Bronchial epithelial cell (primary cell): ENCODE data around the gene YY1. TPM values are rescaled to one million over a fixed set of nuclear protein-coding genes. Genes with fewer than 3 reads are reported as not detected.

Experiments used
- DNase-seq: peaks from one replicate; pipeline ENCODE4 v3.0.0-alpha.2; 2010; ENCODE audit warnings: low read depth
- FAIRE-seq: peaks from 2 replicates; lab custom pipeline; 2011; peaks lifted over from hg19 to GRCh38; lab: Jason Lieb, UNC
- H3K27me3 ChIP-seq: 2 replicates; pipeline ENCODE4 v1.5.1; 2011; ENCODE audit warnings: low read length; ENCODE audit not compliant: control insufficient read depth, insufficient read depth
- H3K36me3 ChIP-seq: 2 replicates; pipeline ENCODE4 v1.5.1; 2011; ENCODE audit warnings: low read length; ENCODE audit not compliant: control insufficient read depth, insufficient read depth
- H3K4me3 ChIP-seq: 2 replicates; pipeline ENCODE4 v1.5.1; 2011; ENCODE audit warnings: mild to moderate bottlenecking, low read depth, low read length, control low read depth
- CTCF ChIP-seq: IDR thresholded peaks from 2 replicates; pipeline ENCODE4 v1.5.1; 2011; ENCODE audit warnings: mild to moderate bottlenecking, moderate library complexity, low read length, control low read depth, inconsistent platforms; ENCODE audit not compliant: insufficient read depth, severe bottlenecking
- total RNA-seq: library from RNA; depleted of rRNA; stranded (reverse); fragments of >200 nt; gene quantifications from 2 replicates; pipeline ENCODE4 v1.2.1, GENCODE V29; 2014

Gene YY1
- total RNA-seq, 1 donor from 2014 or later: 50.5 TPM

- H3K36me3 ChIP-seq: peaks cover 1% of the 10 kb centered on the region
- peak; percentile 74 for DNase-seq
- no peak overlapping the region for H3K4me3 ChIP-seq
- peak; percentile 47 for TF ChIP-seq CTCF
- H3K27me3 ChIP-seq: no peaks in the 10 kb centered on the region
- FAIRE-seq: no peak
Observed at GRCh38 chr14:100246809-100247428, 8.0 kb downstream of the YY1 start.

- FAIRE-seq: no peak
Observed at GRCh38 chr14:100250732-100251465, 12.0 kb downstream of the YY1 start.

GRCh38 chr14:100252684-100253083, 13.7 kb downstream of the YY1 start:
- TF ChIP-seq CTCF: no peak
- Histone ChIP-seq H3K36me3 (peaks cover 1% of the 10 kb centered on the region), H3K4me3 (no peak overlapping the region), H3K27me3 (no peaks in the 10 kb centered on the region)
- DNase-seq (no peak), FAIRE-seq (no peak)

More at GRCh38 chr14:100250732-100251465, 12.0 kb downstream of the YY1 start:
- no peak for DNase-seq
- peaks cover 1% of the 10 kb centered on the region for H3K36me3 ChIP-seq
- no peak overlapping the region for H3K4me3 ChIP-seq
- TF ChIP-seq CTCF: no peak
- no peaks in the 10 kb centered on the region for H3K27me3 ChIP-seq

GRCh38 chr14:100256339-100256895, 17.5 kb downstream of the YY1 start:
- Histone ChIP-seq H3K4me3 (no peak overlapping the region), H3K27me3 (no peaks in the 10 kb centered on the region), H3K36me3 (no peaks in the 10 kb centered on the region)
- TF ChIP-seq CTCF: no peak
- no peak for FAIRE-seq
- no peak for DNase-seq

- Histone ChIP-seq H3K36me3 (peaks cover 6% of the 10 kb centered on the region), H3K27me3 (no peaks in the 10 kb centered on the region), H3K4me3 (no peak overlapping the region)
- no peak for DNase-seq
- no peak for FAIRE-seq
- no peak for TF ChIP-seq CTCF
Observed at GRCh38 chr14:100261621-100262020, 22.7 kb downstream of the YY1 start.
